ENCODE results near the gene TCOF1. TPM values are rescaled to one million over a fixed set of nuclear protein-coding genes. Genes with fewer than 3 reads are reported as not detected.
"Not testable (repeated sequence)": the region's sequence is repeated elsewhere in the genome, so short reads cannot be mapped to it uniquely, and the experiment has no call there.

The TCOF1 gene
- total and polyA plus RNA-seq, 9 donors = 16.7 to 38.3 (median 27.8) TPM

- 4 to 13% (median 11%) methylated on average over 20 of the region's 20 CpGs for WGBS, 3 donors
- DNase-seq = peak; percentile 78 to 87 (median 82)
- Histone ChIP-seq H3K4me3 (peak within 1 kb of the TSS; percentile 33), H3K4me1 (ENCODE audit: insufficient read depth) (peaks cover 4% of the 10 kb centered on the region), H3K27ac (peak within 1 kb of the TSS; percentile 37 to 84), H3K27me3 (no peaks in the 10 kb centered on the region), H3K36me3 (no peaks in the 10 kb centered on the region), H3K9me3 (no peaks in the 10 kb centered on the region)
- intact Hi-C loops (cut with DNase I) = no loop called here
- TF ChIP-seq EP300 (IDR thresholded peaks at IDR 0.05) (no peak), POLR2A (IDR thresholded peaks at IDR 0.05) (peak; percentile 15), CTCF (IDR thresholded peaks at IDR 0.05) (no peak)
Measured at GRCh38 chr5:150412319-150413175, 55.0 kb downstream of the TCOF1 start, which contains the start of gene CD74. TSS of gene CD74 (minus strand) at chr5:150412910. CDS start at chr5:150412749, 161 bp downstream.

GRCh38 chr5:150413176-150413901, 55.8 kb downstream of the TCOF1 start:
- DNase-seq = no peak
- peaks cover 4% of the 10 kb centered on the region for H3K4me1 ChIP-seq (ENCODE audit: insufficient read depth)
- 50 to 57% (median 56%) methylated on average over 12 of the region's 12 CpGs for WGBS, 3 donors
- no peaks in the 10 kb centered on the region for H3K9me3 ChIP-seq
- TF ChIP-seq EP300 (IDR thresholded peaks at IDR 0.05) (no peak), CTCF (IDR thresholded peaks at IDR 0.05) (no peak), POLR2A (IDR thresholded peaks at IDR 0.05) (no peak)
- no peaks in the 10 kb centered on the region for H3K36me3 ChIP-seq
- intact Hi-C loops (cut with DNase I) = no loop called here
- no peaks in the 10 kb centered on the region for H3K27me3 ChIP-seq
- H3K27ac ChIP-seq = peak overlapping the region; percentile 37 to 84
- H3K4me3 ChIP-seq = peak overlapping the region; percentile 33

- DNase-seq; H3K27me3 ChIP-seq; intact Hi-C loops (cut with DNase I); H3K4me1 ChIP-seq (ENCODE audit: insufficient read depth); H3K9me3 ChIP-seq; H3K4me3 ChIP-seq; H3K36me3 ChIP-seq: not testable (repeated sequence)
- 90 to 94% (median 92%) methylated on average over 16 of the region's 16 CpGs for WGBS, 3 donors
- peak overlapping the region in 1 of 2 donors; percentile 84 for H3K27ac ChIP-seq
Measured at GRCh38 chr5:150413902-150414790, 56.6 kb downstream of the TCOF1 start.

GRCh38 chr5:150419630-150420270, 62.3 kb downstream of the TCOF1 start:
- Histone ChIP-seq H3K36me3 (no peaks in the 10 kb centered on the region), H3K4me3 (no peak overlapping the region), H3K9me3 (no peaks in the 10 kb centered on the region), H3K27ac (no peak overlapping the region), H3K4me1 (ENCODE audit: insufficient read depth) (no peaks in the 10 kb centered on the region), H3K27me3 (no peaks in the 10 kb centered on the region)
- intact Hi-C loops (cut with DNase I) = no loop called here
- WGBS, 3 donors = 86 to 93% (median 88%) methylated on average over 7 of the region's 7 CpGs
- DNase-seq = no peak
- TF ChIP-seq POLR2A (IDR thresholded peaks at IDR 0.05) (no peak), EP300 (IDR thresholded peaks at IDR 0.05) (no peak), CTCF (IDR thresholded peaks at IDR 0.05) (no peak)
